SU-DHL-6 (cell line): ENCODE results near the gene ULK3.

Experiments
- H2AFZ ChIP-seq: fragments of 200-600 bp; sonication (generic); 2 replicates; pipeline ENCODE4 v1.6.1; 2014; ENCODE audit warnings: low read depth, mild to moderate bottlenecking, moderate library complexity, mixed read lengths, antibody characterized with exemption, low read length; ENCODE audit not compliant: severe bottlenecking
- H3F3A ChIP-seq: fragments of 200-600 bp; shearing (Covaris generic); 2 replicates; pipeline ENCODE4 v1.6.0; 2016; ENCODE audit warnings: antibody characterized with exemption, mild to moderate bottlenecking; ENCODE audit not compliant: insufficient read depth
- H3K27ac ChIP-seq: fragments of 200-600 bp; sonication (generic); 2 replicates; pipeline ENCODE4 v1.5.1; 2016; ENCODE audit warnings: low read depth, mild to moderate bottlenecking, low read length, moderate library complexity, mixed read lengths
- H3K27me3 ChIP-seq: fragments of 200-600 bp; sonication (generic), shearing (Covaris generic); 2 replicates; pipeline ENCODE4 v1.6.0; 2014; ENCODE audit warnings: mild to moderate bottlenecking, low read length
- H3K36me3 ChIP-seq: fragments of 200-600 bp; sonication (generic); 2 replicates; pipeline ENCODE4 v1.6.1; 2014; ENCODE audit warnings: mild to moderate bottlenecking, low read length, mixed read lengths
- H3K4me2 ChIP-seq: fragments of 300-600, 200-600 bp; shearing (Covaris generic), sonication (generic); 2 replicates; pipeline ENCODE4 v1.6.0; 2014; ENCODE audit warnings: low read length, low read depth, mild to moderate bottlenecking; ENCODE audit not compliant: poor library complexity, severe bottlenecking
- H3K4me3 ChIP-seq: fragments of 200-600 bp; sonication (generic); 2 replicates; pipeline ENCODE4 v1.5.1; 2014; ENCODE audit warnings: antibody characterized with exemption, low read length, mild to moderate bottlenecking, mixed read lengths; ENCODE audit not compliant: insufficient read depth, poor library complexity, severe bottlenecking
- H3K79me2 ChIP-seq: fragments of 200-600 bp; sonication (generic); 2 replicates; pipeline ENCODE4 v1.6.1; 2014; ENCODE audit warnings: mild to moderate bottlenecking, low read length, moderate library complexity; ENCODE audit not compliant: insufficient read depth
- H3K9ac ChIP-seq: fragments of 200-600 bp; sonication (generic); 2 replicates; pipeline ENCODE4 v1.7.0; 2014; ENCODE audit warnings: mild to moderate bottlenecking, low read length
- H3K9me2 ChIP-seq: fragments of 200-600 bp; sonication (generic); replicated peaks from 2 replicates; pipeline ENCODE4 v1.6.1; 2014; ENCODE audit warnings: low read length; ENCODE audit not compliant: insufficient read depth
- H3K9me3 ChIP-seq: fragments of 200-600 bp; sonication (generic); 2 replicates; pipeline ENCODE4 v1.6.1; 2014; ENCODE audit warnings: low read length, mixed read lengths; ENCODE audit not compliant: insufficient read depth
- H4K20me1 ChIP-seq: fragments of 200-600 bp; sonication (generic); 2 replicates; pipeline ENCODE4 v1.6.1; 2014; ENCODE audit warnings: low read depth, mild to moderate bottlenecking, antibody characterized with exemption, low read length, moderate library complexity, mixed read lengths
- CTCF ChIP-seq: fragments of 200-600 bp; sonication (generic); IDR thresholded peaks from one replicate; pipeline ENCODE4 v1.5.1; 2017; ENCODE audit warnings: antibody characterized with exemption, mild to moderate bottlenecking, low read length, moderate library complexity; ENCODE audit not compliant: insufficient read depth, poor library complexity, severe bottlenecking
- EZH2phosphoT487 ChIP-seq: fragments of 200-600 bp; sonication (generic), shearing (Covaris generic); conservative IDR thresholded peaks from 2 replicates; pipeline ENCODE4 v1.6.1; 2018; ENCODE audit warnings: mild to moderate bottlenecking, antibody characterized with exemption, low read length, moderate library complexity, mixed read lengths

Gene ULK3

GRCh38 chr15:74812533-74812932, 30.4 kb downstream of the ULK3 start, which contains the start of gene LMAN1L:
LMAN1L (plus strand) TSS chr15:74812835; CDS start chr15:74812855, 20 bp downstream.
- Histone ChIP-seq H3K27ac (no peak within 1 kb of the TSS), H3K9ac (no peak within 1 kb of the TSS), H3K27me3 (no peaks in the 10 kb centered on the region), H3K9me3 (no peaks in the 10 kb centered on the region), H3K36me3 (no peaks in the 10 kb centered on the region), H3K79me2 (no peaks in the 10 kb centered on the region), H3K9me2 (no peaks in the 10 kb centered on the region), H4K20me1 (no peaks in the 10 kb centered on the region), H3K4me3 (no peak within 1 kb of the TSS), H3K4me2 (no peak within 1 kb of the TSS), H2AFZ (no peak within 1 kb of the TSS), H3F3A (no peaks in the 10 kb centered on the region)
- TF ChIP-seq EZH2phosphoT487 (no peak), CTCF (no peak)

DNA sequence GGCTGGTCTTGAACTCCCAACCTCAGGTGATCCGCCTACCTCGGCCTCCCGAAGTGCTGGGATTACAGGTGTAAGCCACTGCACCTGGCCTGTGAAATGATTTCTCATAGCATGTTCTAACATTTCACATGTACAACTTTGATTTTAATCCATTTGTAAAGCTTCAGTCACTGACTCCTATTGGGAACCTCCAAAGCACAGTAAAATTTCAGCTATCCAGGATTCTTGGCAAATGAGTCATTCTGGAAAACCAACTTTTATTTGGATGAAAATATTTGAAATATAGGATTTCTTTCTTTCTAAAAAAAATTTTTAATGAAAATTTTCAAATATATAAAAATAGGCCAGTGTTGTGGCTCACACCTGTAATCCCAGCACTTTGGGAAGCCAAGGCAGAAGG, 33.0 kb downstream of the ULK3 start:
- H3K27me3 ChIP-seq, result no peaks in the 10 kb centered on the region
- 0 out of 2 replicates have a peak, but pooled peaks cover 4% of the 10 kb centered on the region for H3F3A ChIP-seq
- no peak overlapping the region for H3K27ac ChIP-seq
- H3K36me3 ChIP-seq, result no peaks in the 10 kb centered on the region
- no peaks in the 10 kb centered on the region for H3K79me2 ChIP-seq
- no peak overlapping the region for H3K4me2 ChIP-seq
- H4K20me1 ChIP-seq, result no peaks in the 10 kb centered on the region
- H3K4me3 ChIP-seq, result no peak overlapping the region
- no peak overlapping the region for H3K9ac ChIP-seq
- TF ChIP-seq CTCF (no peak), EZH2phosphoT487 (no peak)
- no peak overlapping the region for H2AFZ ChIP-seq
- H3K9me3 ChIP-seq, result no peaks in the 10 kb centered on the region
- H3K9me2 ChIP-seq, result no peaks in the 10 kb centered on the region

- H3K9me2 ChIP-seq, result no peaks in the 10 kb centered on the region
- TF ChIP-seq EZH2phosphoT487 (no peak), CTCF (no peak)
- H3K4me3 ChIP-seq, result no peak overlapping the region
- H3K27ac ChIP-seq, result no peak overlapping the region
- H3K9ac ChIP-seq, result no peak overlapping the region
- H3F3A ChIP-seq, result peaks cover 6% of the 10 kb centered on the region; the same call in 1 of the 2 replicates
- no peak overlapping the region for H3K4me2 ChIP-seq
- no peaks in the 10 kb centered on the region for H4K20me1 ChIP-seq
- H3K9me3 ChIP-seq, result no peaks in the 10 kb centered on the region
- no peaks in the 10 kb centered on the region for H3K27me3 ChIP-seq
- H3K79me2 ChIP-seq, result no peaks in the 10 kb centered on the region
- peaks cover 2% of the 10 kb centered on the region; the same call in 1 of the 2 replicates for H3K36me3 ChIP-seq
- no peak overlapping the region for H2AFZ ChIP-seq
These were observed 33.7 kb downstream of the ULK3 start for GRCh38 chr15:74809242-74809641.
